ENCODE results near the gene FAM107A. TPM values are rescaled to one million over a fixed set of nuclear protein-coding genes. Genes with fewer than 3 reads are reported as not detected.

The FAM107A gene
- total and polyA plus RNA-seq, 2 of the 13 experiments (the other 11 are each of a cell fraction or from before 2014, with no cell fraction given): not detected

DNA sequence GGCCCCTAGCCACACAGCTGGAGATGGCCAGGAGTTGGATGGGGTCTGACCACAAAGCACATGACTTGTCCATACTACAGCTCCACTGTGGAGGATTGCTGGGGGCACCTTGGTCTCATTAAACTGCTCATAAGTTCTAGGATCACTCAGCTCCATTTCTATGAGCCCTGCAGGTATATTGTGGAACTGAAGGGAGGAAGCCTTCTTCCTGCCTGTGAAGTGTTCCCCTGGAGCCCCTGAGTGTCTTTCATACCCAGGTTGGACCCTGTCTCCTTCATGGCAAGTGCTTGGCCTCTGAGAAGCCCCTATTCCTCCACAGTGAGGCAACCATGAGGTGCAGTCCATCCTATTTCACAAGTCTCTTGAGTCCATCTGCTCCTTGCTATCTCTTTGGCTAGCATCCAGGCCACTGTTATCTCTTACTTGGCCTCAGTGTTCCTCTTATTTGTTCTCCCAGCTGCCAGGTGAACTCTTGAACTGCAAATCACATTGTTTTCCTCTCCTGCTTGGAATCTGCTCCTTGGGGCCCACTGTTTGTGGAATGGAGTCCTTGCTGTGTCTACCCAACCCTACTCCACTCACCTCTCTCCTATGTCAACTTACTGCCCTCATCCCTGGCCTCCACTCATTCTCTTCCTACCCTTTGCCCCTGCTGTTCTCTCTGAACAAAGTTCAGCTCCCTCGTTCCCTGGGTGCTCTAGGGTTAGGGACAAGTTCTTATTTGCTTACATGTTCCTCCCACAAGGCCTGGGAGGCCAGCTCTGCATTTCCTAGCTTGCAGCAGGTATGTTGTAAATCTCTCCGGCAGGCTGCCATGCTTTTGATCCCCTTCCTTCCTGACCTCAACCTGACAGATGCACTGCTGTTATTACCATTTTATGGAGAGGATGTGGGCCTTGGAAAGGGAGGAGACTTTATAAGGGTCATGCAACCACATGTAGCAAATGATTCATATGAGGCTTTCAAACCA, 41.4 kb downstream of the FAM107A start (continued):
- TF ChIP-seq REXO4 (CRISPR knock-in tag; IDR thresholded peaks at IDR 0.05; ENCODE audit: borderline replicate concordance): no peak
- TF ChIP-seq STAG1 (CRISPR knock-in tag; IDR thresholded peaks at IDR 0.05): no peak
- peak; percentile 28; the same call in 1 of the 2 replicates for TF ChIP-seq ZNF335 (CRISPR knock-in tag; IDR thresholded peaks at IDR 0.05)
- TF ChIP-seq ZNF383 (CRISPR knock-in tag; IDR thresholded peaks at IDR 0.05; ENCODE audit: borderline replicate concordance): no peak
- TF ChIP-seq IRF2 (CRISPR knock-in tag; IDR thresholded peaks at IDR 0.05): peak; percentile 66; the same call in 1 of the 2 replicates
- peak; percentile 88; the same call in 1 of the 2 replicates for TF ChIP-seq ZMYM4 (CRISPR knock-in tag; IDR thresholded peaks at IDR 0.05)
- TF ChIP-seq, protein P1, sequence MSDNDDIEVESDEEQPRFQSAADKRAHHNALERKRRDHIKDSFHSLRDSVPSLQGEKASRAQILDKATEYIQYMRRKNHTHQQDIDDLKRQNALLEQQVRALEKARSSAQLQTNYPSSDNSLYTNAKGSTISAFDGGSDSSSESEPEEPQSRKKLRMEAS (IDR thresholded peaks at IDR 0.05): peak; percentile 74
- TF ChIP-seq ZNF382 (CRISPR knock-in tag; IDR thresholded peaks at IDR 0.05; ENCODE audit: borderline replicate concordance): no peak
- peak; percentile 94 for TF ChIP-seq SALL1 (CRISPR knock-in tag; IDR thresholded peaks at IDR 0.05)
- TF ChIP-seq, protein P2, sequence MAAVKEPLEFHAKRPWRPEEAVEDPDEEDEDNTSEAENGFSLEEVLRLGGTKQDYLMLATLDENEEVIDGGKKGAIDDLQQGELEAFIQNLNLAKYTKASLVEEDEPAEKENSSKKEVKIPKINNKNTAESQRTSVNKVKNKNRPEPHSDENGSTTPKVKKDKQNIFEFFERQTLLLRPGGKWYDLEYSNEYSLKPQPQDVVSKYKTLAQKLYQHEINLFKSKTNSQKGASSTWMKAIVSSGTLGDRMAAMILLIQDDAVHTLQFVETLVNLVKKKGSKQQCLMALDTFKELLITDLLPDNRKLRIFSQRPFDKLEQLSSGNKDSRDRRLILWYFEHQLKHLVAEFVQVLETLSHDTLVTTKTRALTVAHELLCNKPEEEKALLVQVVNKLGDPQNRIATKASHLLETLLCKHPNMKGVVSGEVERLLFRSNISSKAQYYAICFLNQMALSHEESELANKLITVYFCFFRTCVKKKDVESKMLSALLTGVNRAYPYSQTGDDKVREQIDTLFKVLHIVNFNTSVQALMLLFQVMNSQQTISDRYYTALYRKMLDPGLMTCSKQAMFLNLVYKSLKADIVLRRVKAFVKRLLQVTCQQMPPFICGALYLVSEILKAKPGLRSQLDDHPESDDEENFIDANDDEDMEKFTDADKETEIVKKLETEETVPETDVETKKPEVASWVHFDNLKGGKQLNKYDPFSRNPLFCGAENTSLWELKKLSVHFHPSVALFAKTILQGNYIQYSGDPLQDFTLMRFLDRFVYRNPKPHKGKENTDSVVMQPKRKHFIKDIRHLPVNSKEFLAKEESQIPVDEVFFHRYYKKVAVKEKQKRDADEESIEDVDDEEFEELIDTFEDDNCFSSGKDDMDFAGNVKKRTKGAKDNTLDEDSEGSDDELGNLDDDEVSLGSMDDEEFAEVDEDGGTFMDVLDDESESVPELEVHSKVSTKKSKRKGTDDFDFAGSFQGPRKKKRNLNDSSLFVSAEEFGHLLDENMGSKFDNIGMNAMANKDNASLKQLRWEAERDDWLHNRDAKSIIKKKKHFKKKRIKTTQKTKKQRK (IDR thresholded peaks at IDR 0.05; ENCODE audit: low read length): no peak
- TF ChIP-seq, protein P3, sequence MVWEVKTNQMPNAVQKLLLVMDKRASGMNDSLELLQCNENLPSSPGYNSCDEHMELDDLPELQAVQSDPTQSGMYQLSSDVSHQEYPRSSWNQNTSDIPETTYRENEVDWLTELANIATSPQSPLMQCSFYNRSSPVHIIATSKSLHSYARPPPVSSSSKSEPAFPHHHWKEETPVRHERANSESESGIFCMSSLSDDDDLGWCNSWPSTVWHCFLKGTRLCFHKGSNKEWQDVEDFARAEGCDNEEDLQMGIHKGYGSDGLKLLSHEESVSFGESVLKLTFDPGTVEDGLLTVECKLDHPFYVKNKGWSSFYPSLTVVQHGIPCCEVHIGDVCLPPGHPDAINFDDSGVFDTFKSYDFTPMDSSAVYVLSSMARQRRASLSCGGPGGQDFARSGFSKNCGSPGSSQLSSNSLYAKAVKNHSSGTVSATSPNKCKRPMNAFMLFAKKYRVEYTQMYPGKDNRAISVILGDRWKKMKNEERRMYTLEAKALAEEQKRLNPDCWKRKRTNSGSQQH (CRISPR knock-in tag; IDR thresholded peaks at IDR 0.05; ENCODE audit: low read depth): no peak
- TF ChIP-seq MAF1 (CRISPR knock-in tag; IDR thresholded peaks at IDR 0.05; ENCODE audit: borderline replicate concordance): no peak
- TF ChIP-seq, protein P4, sequence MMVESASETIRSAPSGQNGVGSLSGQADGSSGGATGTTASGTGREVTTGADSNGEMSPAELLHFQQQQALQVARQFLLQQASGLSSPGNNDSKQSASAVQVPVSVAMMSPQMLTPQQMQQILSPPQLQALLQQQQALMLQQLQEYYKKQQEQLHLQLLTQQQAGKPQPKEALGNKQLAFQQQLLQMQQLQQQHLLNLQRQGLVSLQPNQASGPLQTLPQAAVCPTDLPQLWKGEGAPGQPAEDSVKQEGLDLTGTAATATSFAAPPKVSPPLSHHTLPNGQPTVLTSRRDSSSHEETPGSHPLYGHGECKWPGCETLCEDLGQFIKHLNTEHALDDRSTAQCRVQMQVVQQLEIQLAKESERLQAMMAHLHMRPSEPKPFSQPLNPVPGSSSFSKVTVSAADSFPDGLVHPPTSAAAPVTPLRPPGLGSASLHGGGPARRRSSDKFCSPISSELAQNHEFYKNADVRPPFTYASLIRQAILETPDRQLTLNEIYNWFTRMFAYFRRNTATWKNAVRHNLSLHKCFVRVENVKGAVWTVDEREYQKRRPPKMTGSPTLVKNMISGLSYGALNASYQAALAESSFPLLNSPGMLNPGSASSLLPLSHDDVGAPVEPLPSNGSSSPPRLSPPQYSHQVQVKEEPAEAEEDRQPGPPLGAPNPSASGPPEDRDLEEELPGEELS (CRISPR knock-in tag; IDR thresholded peaks at IDR 0.05): peak; percentile 76
- no peak; the same call in 1 of the 2 replicates for TF ChIP-seq ZMYM3 (CRISPR knock-in tag; IDR thresholded peaks at IDR 0.05)
- TF ChIP-seq MBD4 (IDR thresholded peaks at IDR 0.05; ENCODE audit: borderline replicate concordance, low read length): no peak
- TF ChIP-seq ZNF562 (CRISPR knock-in tag; IDR thresholded peaks at IDR 0.05; ENCODE audit: borderline replicate concordance): no peak
- TF ChIP-seq, protein P5, sequence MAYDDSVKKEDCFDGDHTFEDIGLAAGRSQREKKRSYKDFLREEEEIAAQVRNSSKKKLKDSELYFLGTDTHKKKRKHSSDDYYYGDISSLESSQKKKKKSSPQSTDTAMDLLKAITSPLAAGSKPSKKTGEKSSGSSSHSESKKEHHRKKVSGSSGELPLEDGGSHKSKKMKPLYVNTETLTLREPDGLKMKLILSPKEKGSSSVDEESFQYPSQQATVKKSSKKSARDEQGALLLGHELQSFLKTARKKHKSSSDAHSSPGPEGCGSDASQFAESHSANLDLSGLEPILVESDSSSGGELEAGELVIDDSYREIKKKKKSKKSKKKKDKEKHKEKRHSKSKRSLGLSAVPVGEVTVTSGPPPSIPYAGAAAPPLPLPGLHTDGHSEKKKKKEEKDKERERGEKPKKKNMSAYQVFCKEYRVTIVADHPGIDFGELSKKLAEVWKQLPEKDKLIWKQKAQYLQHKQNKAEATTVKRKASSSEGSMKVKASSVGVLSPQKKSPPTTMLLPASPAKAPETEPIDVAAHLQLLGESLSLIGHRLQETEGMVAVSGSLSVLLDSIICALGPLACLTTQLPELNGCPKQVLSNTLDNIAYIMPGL (CRISPR knock-in tag; IDR thresholded peaks at IDR 0.05; ENCODE audit: borderline replicate concordance in 1 of 2, low read depth in 1 of 2): peak in 1 of 2 experiments; percentile 37; a peak in 3 of 4 replicates
- TF ChIP-seq FOXA3 (CRISPR knock-in tag; IDR thresholded peaks at IDR 0.05): peak; percentile 84
- peak; percentile 91 for TF ChIP-seq GFI1 (CRISPR knock-in tag; IDR thresholded peaks at IDR 0.05; ENCODE audit: borderline replicate concordance)

All from HepG2 (cell line).